GM21825 (cell line): ENCODE measurements around the gene CCDC88B.
A peak's percentile ranks its signal among the peaks of the same experiment; 100 is the strongest.

Source experiments
- ATAC-seq: cut with Tn5 transposase; IDR thresholded peaks from one replicate; pipeline ENCODE4 v1.9.1; 2021; ENCODE audit warnings: mild to moderate bottlenecking, moderate library complexity; ENCODE audit not compliant: unreplicated experiment

CCDC88B gene

DNA sequence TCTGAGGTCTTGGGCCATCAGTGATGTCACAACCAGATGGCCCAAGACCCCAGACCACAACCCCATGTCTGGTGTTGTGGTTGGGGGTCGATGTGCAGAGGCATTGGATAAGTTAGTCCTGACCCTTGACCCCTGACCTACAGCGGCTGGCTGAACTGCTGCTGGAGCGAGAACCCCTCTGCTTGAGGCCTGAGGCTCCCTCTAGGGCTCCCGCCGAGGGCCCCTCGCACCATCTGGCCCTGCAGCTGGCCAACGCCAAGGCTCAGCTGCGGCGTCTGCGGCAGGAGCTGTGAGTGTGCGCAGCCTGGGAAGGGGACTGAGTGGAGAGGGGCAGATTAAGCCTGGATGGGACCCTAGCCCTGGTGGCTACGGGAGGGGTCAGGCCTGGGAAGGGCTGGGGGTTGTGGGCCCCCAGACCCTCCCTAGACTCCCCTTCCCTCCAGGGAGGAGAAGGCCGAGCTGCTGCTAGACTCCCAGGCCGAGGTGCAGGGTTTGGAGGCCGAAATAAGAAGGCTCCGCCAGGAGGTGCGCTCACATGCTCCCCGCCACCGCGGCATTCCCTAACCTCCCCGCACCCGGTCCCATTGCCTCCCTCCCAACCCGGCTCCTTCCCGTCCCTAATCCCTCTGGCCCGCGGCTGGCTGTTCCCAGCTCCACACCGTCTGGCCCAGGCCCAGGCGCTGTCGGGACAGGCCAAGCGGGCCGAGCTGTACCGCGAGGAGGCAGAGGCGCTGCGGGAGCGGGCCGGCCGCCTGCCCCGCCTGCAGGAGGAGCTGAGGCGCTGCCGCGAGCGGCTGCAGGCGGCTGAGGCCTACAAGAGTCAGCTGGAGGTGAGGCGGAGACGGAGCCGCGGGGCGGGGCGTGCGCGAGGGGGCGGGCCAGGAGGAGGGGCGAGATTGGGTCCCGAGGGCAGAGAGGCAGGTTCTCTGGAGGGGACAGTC, 2.1 kb downstream of the CCDC88B start:
- ATAC-seq, result peak; percentile 36

GRCh38 chr11:64342869-64343745, 3.1 kb downstream of the CCDC88B start:
- ATAC-seq, result no peak

DNA sequence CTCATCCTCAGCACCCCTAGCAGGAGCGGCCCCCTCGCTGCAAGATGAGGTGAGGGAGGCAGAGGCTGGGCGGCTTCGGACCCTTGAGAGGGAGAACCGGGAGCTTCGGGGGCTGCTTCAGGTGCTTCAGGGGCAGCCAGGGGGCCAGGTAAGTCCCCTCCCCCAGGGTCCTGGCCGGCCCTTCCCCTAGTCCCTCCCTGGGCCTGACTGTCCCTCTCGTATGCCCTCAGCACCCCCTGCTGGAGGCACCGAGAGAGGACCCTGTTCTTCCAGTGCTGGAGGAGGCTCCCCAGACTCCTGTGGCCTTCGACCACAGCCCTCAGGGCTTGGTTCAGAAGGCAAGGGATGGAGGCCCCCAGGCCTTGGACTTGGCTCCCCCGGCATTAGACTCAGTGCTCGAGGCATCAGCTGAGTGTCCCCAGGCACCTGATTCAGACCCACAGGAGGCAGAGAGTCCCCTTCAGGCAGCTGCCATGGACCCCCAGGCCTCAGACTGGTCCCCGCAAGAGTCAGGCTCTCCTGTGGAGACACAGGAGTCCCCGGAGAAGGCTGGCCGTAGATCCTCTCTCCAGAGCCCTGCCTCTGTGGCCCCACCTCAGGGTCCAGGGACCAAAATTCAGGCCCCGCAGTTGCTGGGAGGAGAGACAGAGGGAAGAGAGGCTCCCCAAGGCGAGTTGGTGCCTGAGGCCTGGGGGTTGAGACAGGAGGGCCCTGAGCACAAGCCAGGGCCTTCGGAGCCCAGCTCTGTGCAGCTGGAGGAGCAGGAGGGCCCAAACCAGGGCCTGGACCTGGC, 4.0 kb downstream of the CCDC88B start:
- ATAC-seq, result no peak

DNA sequence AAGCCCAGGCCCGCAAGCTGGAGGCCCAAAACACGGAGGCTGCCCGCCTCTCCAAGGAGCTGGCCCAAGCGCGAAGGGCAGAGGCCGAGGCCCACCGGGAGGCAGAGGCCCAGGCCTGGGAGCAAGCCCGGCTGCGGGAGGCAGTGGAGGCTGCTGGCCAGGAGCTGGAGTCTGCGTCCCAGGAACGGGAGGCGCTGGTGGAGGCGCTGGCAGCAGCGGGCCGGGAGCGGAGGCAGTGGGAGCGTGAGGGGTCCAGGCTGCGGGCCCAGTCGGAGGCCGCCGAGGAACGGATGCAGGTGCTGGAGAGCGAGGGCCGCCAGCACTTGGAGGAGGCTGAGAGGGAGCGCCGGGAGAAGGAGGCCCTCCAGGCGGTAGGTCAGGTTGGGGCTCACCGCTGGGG, 4.8 kb downstream of the CCDC88B start:
- no peak for ATAC-seq

- ATAC-seq, result no peak
These were observed 7.3 kb downstream of the CCDC88B start for GRCh38 chr11:64347193-64347867.

- no peak for ATAC-seq
These were observed 8.5 kb downstream of the CCDC88B start for GRCh38 chr11:64348383-64349024.

- no peak for ATAC-seq
These were observed 9.0 kb downstream of the CCDC88B start for GRCh38 chr11:64349025-64349387.

DNA sequence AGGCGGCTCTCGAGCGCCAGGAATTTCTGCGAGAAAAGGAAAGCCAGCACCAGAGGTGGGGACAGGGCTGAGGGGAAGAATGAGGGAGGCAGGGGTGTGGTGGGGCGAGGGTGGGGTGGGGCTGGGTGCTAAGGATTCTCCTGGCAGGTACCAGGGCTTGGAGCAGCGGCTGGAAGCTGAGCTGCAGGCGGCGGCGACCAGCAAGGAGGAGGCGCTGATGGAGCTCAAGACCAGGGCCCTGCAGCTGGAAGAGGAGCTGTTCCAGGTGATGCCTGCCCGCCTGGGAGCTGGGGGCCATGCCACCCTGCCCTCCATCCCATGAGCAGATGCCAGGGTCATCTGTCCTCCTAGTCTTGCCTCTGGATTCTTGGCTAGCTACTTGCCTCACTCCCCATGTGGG, 9.4 kb downstream of the CCDC88B start:
- ATAC-seq, result no peak

GRCh38 chr11:64351136-64351631, 11.2 kb downstream of the CCDC88B start:
- no peak for ATAC-seq

GRCh38 chr11:64352099-64352994, 12.3 kb downstream of the CCDC88B start:
- ATAC-seq, result no peak

DNA sequence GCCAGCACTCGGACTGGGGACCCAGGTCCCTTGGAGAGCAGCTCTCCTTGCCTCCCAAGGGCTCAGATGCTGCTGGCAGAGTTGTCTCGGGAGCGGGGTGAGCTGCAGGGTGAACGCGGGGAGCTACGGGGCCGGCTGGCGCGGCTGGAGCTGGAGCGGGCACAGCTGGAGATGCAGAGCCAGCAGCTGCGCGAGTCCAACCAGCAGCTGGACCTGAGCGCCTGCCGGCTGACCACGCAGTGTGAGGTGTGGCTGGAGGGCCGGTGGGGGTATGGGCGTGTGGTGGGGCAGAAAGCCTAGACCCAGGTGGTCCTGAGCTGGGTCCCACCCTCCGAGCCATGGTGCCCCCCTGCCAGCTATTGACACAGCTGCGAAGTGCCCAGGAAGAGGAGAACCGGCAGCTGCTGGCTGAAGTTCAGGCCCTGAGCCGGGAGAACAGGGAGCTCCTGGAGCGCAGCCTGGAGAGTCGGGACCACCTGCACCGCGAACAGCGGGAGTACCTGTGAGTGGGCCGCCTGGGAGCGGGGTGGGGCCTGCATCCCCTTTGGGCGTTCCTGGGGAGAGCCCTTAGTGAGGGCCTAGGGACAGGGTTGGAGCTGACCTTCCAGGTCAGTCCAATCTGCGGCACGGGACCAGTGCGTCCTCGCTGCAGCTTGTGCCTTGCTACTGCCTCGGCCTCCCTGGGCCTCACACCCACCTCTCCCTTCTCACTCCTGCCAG, 13.2 kb downstream of the CCDC88B start:
- ATAC-seq, result no peak

DNA sequence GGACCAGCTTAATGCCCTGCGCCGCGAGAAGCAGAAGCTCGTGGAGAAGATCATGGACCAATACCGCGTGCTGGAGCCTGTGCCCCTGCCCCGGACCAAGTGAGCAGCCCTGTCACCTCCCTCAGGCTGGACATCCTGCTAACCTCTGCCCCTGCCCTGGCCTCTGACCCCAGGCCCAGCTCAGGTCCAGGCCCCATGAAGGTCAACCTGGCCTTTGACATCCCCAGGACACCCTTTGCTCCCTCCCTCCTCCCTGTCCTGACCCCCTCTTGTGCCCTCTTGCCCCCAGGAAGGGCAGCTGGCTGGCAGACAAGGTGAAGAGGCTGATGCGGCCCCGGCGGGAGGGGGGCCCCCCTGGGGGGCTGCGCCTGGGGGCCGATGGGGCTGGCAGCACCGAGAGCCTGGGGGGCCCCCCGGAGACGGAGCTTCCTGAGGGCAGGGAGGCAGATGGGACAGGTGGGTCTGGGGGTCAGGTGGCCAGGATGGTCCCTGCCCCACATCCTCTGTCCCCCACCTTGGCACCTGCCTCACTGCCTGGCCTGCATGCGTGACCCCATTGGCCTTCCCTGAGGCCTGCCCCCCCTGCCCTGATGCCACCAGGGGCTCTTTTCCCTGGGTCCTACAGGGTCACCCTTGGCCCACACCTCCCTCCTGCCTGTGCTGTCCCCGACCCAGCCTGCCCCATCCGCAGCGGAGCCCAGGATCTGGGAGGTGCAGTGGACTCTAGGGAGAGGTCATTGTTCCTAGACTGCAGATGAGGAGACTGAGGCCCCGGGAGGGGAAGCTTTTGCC, 13.9 kb downstream of the CCDC88B start:
- no peak for ATAC-seq

DNA sequence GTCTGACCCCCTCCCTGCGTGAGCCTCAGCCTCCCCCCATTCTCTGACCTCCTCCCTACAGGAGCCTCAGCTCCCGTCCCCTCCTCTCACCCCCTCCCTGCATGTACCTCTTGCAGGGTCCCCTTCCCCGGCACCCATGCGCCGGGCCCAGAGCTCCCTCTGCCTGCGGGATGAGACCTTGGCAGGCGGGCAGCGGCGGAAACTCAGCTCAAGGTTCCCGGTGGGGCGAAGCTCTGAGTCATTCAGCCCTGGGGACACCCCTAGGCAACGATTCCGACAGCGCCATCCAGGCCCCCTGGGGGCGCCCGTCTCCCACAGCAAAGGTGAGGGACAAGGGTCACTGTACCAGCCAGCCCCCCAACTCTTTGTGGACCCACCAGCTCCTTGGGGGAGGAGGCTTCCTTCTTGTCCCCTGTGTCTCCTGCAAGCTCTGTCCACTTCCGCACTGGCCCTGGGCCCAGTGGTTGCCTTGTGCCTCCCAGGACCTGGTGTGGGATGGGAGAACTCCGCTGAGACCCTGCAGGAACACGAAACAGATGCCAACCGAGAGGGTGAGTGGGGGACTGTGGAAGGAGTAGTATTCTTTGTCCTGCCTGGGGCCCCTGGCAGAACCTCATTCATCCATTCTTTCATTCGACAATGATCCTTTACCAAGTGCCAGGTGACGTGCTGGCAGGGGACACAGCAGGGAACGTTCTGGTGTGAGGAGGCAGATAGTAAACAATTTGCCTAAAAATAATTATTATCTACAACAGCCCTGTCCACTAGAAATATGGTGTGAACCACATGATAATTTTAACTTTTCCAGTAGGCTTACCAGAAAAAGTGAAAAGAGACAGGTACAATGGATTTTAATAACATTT, 15.3 kb downstream of the CCDC88B start:
- ATAC-seq, result peak; percentile 41

- ATAC-seq, result no peak
These were observed 16.8 kb downstream of the CCDC88B start for GRCh38 chr11:64356498-64357411.

- no peak for ATAC-seq
These were observed 17.4 kb downstream of the CCDC88B start for GRCh38 chr11:64357446-64357845.
